HG02870 (cell line): ENCODE data around the gene FKBP10.
A peak's percentile ranks its signal among the peaks of the same experiment; 100 is the strongest.
"Not testable (repeated sequence)": the region's sequence is repeated elsewhere in the genome, so short reads cannot be mapped to it uniquely, and the experiment has no call there.

Source experiments
- ATAC-seq: cut with Tn5 transposase; IDR thresholded peaks from one replicate; pipeline ENCODE4 v1.9.1; 2021; ENCODE audit warnings: mild to moderate bottlenecking, moderate library complexity; ENCODE audit not compliant: unreplicated experiment

The FKBP10 gene

GRCh38 chr17:41836550-41837196 lies 23.9 kb downstream of the FKBP10 start:
- ATAC-seq = no peak

GRCh38 chr17:41837761-41838538 lies 25.1 kb downstream of the FKBP10 start, which contains the start of gene KLHL10:
TSS of gene KLHL10 (plus strand) at chr17:41837825. CDS start at chr17:41837933, 108 bp downstream.
- ATAC-seq = no peak

- ATAC-seq = not testable (repeated sequence)
These were observed 26.6 kb downstream of the FKBP10 start for GRCh38 chr17:41839448-41839847.

- ATAC-seq = not testable (repeated sequence)
These were observed 28.0 kb downstream of the FKBP10 start for GRCh38 chr17:41840781-41841180.

- no peak for ATAC-seq
These were observed 32.2 kb downstream of the FKBP10 start for GRCh38 chr17:41844971-41845370.

GRCh38 chr17:41848788-41849187 lies 36.0 kb downstream of the FKBP10 start:
- no peak for ATAC-seq

GRCh38 chr17:41849251-41849990 lies 36.6 kb downstream of the FKBP10 start:
- ATAC-seq = no peak

- not testable (repeated sequence) for ATAC-seq
These were observed 38.6 kb downstream of the FKBP10 start for GRCh38 chr17:41851382-41851781.

- no peak for ATAC-seq
These were observed 47.6 kb downstream of the FKBP10 start for GRCh38 chr17:41860254-41860931.

GRCh38 chr17:41863074-41863848 lies 50.5 kb downstream of the FKBP10 start:
- ATAC-seq = no peak

- no peak for ATAC-seq
These were observed 51.7 kb downstream of the FKBP10 start for GRCh38 chr17:41864498-41864835.

- ATAC-seq = peak; percentile 84
These were observed 52.2 kb downstream of the FKBP10 start, which contains the start of gene KLHL11 for GRCh38 chr17:41864836-41865595. TSS of gene KLHL11 (minus strand) at chr17:41865423. CDS start at chr17:41865370, 53 bp downstream.

- ATAC-seq = no peak
These were observed 52.7 kb downstream of the FKBP10 start for GRCh38 chr17:41865596-41865893.

GRCh38 chr17:41868568-41868967 lies 55.8 kb downstream of the FKBP10 start:
- ATAC-seq = no peak

- ATAC-seq = no peak
These were observed 56.6 kb downstream of the FKBP10 start for GRCh38 chr17:41869426-41869825.

- no peak for ATAC-seq
These were observed 57.3 kb downstream of the FKBP10 start for GRCh38 chr17:41870097-41870496.

GRCh38 chr17:41870627-41871026 lies 57.8 kb downstream of the FKBP10 start:
- ATAC-seq = no peak

- ATAC-seq = no peak
These were observed 59.0 kb downstream of the FKBP10 start for GRCh38 chr17:41871789-41872188.
